GM19193 (cell line): Measurements from ENCODE around the gene GALNT9.

Source experiments
- POLR2A ChIP-seq: IDR thresholded peaks from 4 replicates; pipeline ENCODE4 v1.6.1; 2011; ENCODE audit not compliant: insufficient read depth, insufficient read length; ENCODE audit errors: extremely low read depth

Gene GALNT9

DNA sequence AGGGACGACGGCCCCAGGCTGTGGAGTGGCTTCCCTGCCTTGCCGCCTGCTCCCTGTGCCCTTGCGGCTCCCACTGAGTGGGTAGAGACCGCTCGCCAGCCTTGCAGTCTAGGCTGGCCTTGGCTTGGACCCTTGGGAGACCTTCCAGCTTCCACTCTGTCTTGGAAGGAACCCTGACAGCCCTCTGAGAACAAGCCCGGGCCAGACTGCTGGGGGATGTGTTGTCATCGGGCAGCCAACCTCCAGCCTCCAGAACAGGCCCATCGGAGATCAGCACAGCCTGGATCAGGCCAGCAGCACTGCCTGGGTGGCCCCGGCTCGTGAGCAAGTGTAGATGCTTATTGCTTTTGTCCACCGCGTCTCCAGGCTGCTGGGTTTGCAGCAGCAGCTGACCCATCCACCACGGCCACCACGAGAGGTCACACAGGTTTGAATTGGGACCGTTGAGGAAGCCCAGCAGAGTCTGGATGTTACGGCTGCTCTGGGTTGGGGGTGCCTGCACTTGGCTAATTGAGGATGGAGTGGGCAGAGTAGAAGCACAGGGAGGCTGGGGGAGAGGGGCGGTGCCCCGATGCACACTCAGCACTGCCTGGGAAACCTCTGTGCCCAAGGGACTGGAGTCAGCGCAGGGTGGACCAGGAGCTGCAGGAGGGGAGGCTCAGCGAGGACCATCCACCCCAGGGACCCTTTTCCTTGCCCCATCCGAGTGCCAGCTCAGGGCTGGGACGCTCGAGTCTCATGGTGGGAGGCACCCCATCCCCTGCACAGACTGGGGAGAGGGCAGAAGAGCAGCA lies 129.7 kb downstream of the GALNT9 start:
- no peak for TF ChIP-seq POLR2A

DNA sequence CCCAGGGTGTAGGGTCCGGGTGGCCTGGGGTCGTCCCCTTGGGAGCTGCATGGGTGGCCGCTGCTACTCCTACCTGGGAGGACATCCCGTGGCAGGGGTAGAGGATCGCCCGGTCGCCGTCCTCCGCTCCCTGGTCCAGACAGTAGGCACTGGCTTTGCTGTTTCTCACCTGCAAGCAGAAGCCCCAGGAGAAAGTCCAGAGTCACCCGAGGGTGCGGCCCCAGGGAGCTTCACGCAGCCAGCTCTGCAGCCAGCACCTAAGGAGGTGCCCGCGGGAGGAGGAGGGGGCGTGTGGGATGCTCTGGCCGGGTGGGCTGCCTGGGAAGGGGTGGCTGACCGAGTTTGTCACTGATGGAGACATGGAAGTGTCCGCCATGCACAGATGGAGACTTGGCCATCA lies 130.3 kb downstream of the GALNT9 start:
- TF ChIP-seq POLR2A: no peak

DNA sequence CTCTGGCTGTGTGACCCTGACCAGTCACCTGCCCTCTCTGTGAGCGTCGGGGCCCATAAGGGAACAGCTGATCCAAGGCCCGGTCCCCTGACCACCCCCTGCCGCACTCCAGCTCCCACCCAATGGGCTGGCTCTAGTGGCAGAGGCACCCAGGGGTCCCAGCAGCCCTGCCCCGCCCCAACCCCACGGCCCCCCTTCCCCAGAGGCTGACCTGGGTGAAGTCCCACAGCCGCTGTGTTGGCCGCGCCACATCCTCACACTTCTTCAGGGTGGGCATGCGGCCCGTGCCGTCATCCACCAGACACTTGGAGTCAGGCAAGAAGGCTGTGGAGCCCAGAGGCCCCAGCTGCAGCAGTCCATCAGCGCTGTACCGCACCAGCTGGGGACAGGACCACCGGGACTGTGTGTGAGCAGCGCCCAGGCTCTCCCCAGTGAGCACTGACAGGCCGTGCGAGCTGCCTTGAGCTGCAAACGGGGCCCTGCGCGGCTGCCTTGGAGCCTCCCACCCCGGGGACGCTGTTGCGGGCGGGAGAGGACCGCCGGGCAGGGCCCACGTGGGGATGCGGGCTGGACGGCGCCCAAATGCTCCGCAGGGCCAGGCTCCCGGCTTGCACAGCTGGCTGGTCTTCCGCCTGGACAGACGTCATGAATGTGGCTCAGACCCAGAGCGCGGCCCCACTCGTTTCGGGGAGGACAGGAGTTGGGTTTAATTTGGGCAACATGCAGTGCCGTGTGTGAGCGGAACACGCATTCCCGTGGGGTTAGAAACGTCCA lies 131.6 kb downstream of the GALNT9 start:
- no peak for TF ChIP-seq POLR2A

DNA sequence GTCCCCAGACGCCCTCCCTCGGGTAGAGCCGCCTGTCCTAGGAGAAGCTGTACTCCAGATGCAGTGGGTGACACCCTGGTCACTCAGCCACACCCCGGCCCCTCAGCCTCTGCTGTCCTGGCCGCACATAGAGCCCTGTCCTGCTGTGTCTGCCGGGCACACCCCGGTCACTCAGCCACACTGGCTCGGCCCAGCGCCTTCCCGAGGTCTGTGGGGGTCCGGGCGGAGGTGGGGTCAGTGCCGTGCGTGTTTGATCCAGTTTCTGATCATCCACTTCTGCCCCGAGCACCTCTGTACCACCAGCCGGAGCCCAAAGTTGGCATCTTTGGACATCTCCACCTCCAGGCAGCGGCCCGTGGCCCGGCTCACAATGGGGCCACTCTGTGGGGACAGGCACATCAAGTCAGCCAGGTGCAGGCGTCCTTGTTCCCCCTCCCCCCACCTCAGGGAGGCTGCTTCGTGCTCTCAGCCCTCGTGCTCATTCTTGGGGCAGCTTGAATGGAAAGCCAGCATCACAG lies 132.5 kb downstream of the GALNT9 start:
- TF ChIP-seq POLR2A: no peak

DNA sequence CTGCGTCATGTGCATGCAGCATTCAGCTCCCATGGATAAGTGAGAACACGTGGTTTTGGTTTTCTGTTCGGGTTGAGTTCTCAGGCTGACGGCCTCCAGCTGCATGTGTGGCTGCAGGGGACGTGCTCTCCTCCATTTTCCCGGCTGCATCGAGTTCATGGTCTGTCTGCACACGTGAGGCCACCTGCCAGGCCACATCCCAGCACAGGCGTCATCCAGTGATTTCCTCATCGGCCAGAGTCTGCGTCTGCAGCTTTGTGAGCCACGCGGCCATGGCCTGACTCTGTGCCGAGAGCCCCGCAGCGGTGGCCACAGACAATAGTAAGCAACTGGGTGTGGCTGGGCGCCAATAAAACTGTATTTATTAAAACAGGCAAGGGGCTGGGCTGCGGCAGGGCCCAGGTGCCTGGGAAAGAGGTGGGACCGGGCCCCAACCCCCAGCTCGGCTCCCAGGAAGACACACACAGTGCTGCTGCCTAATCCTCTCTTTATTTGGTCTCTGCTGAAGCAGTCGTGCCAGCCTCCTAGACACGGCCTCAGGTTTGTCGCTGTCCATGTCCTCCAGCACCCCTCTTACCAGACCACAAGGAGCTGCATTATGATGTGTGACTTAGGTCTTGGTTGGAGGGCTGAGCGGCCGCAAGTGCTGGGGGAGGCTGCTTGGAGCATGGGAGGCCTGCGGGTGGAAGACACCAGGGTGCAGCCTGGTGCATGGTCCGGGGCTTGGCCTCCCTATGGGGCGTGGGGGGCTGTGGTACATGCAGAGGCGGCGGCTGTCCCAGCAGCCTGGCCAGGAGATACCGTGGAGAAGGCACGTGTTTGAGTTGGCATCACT lies 133.1 kb downstream of the GALNT9 start:
- TF ChIP-seq POLR2A: no peak

DNA sequence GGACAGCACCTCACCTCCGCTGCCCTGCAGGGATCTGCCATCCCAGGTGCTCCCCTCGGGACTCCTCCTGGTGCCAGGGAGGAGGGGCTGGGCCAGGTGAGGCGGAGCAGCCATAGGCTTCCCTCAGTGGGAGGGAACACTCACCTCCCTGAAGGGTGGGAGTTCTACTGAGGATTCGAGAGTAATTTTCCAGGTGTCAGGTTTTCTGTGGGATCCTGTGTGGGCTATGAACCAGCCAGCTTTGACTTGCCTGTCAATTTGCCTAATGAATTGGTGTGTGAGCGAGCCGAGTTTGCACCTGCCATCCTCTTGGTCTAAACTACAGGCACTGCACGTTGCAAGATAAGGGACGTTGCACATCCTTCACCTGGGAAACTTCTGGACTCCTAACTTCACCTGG lies 134.8 kb downstream of the GALNT9 start:
- no peak for TF ChIP-seq POLR2A

DNA sequence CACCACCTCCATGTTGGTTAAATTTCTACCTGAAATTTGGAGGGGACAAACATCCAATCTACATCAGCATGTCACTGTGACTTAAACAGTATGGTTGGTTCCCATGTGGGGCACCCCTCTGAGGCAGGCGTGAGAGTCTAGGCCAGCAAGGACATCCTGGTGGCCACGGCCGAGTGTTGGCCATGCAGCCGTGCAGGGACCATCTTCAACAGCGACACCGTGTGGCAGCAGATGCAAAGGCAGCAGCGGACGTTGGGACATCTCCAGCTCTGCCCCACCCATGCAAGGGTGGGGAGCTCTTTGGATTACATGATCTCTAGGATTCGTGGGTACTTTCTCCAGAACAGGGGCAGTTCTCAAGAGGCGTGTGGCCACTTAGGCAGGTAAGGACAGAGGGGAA lies 135.3 kb downstream of the GALNT9 start:
- TF ChIP-seq POLR2A: no peak

DNA sequence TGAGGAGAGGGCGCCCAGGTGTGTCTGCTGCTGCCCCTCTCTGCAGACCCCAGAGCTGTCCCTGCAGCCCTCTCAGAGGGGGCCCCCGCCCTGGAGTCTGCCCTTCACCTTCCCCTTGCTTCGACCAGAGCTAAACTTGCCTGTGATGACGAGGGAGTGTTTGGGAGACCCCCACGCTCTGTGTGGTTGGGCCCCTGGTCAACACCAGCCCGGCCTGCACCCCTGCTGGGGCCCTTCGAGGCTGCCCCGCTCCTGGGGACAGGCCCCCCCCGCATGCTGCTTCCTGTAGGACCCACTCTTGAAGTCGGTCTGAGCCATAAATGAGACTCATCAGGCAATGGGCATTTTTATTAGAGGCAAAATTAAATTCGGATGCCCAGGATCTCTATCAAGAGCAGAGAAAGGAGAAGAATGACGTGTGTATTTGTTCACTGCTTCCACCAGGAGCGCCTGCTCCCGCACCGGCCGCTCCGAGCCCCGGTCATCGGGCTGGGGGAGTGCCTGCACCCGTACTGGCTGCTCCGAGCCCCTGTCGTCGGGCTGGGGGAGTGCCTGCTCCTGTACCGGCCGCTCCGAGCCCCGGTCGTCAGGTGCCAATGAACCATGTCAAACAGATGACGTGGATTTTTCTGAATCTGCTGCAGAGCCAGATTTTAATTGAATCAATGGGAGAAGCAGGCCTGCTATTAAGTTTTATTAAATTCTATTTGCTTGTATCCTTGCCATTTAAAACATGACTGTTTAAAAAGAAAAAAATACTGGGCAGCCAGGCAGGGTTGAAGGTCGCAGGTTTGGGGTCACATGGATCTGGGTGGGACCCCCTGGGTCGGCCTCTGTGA lies 137.5 kb downstream of the GALNT9 start:
- no peak for TF ChIP-seq POLR2A

DNA sequence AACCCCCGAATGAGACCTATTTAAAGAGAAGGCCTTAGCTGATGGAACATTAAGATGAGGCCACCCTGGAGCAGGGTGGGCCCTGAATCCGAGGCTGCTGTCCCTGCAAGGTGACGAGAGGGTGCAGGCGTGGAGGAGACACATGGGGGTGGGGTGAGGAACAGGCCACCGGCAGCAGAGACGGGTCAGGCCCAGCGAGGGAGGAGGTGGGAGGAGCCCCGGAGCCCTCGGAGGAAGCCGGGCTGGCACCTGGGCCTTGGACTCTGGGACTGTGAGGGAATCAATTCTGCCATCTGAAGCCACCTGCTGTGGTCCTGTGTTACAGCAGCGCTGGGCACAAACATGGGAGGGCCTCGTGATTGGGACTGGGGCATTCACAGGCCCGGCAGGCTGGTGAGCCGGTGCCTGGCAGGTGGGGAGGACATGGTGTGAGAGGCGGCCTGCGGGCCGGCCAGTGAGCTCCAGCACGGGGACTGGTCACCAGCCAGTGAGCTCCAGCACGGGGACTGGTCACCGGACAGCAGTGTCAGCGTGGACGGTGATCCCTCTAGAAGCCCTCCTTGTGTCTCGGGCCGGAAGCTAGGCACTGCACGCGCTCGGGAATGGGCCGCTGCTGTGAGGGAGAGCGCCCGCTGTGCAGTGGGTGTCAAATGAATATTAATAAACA lies 138.4 kb downstream of the GALNT9 start:
- TF ChIP-seq POLR2A: no peak

DNA sequence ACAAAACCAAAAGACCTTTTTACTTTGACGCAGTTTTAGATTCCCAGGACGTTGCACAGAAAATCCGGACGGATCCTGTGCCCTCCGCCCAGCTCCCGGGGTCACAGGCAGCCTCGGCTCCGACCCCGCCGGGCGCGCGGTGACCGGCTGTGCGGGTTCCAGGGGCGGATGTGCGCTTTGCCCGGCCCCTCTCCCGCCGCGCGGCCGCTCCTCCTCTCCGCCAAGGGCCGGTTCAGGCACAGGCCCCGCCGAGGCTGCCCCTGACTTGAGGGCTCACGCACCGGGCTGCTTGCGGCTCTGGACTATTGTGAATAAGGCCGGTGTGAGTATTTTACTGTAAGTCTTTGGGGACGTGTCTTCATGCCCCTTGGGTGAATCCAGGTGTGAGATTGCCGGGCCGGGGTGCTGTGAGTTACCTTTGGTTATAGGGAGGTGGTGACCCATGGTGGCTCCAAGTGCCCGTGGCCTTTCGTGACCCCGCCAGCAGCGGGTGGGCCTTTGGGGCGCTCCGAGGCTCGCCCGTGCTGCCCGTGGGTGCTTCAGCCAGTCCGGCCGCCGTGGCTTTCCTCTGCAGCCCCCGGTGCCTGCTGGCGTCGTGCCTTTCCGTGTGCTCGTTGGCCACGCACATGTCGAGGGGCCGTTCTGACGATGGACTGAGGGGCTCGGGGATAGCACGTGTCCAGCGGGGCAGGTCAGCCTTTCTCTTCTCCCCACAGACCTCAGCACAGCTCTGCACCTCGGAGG lies 139.2 kb downstream of the GALNT9 start:
- no peak for TF ChIP-seq POLR2A

DNA sequence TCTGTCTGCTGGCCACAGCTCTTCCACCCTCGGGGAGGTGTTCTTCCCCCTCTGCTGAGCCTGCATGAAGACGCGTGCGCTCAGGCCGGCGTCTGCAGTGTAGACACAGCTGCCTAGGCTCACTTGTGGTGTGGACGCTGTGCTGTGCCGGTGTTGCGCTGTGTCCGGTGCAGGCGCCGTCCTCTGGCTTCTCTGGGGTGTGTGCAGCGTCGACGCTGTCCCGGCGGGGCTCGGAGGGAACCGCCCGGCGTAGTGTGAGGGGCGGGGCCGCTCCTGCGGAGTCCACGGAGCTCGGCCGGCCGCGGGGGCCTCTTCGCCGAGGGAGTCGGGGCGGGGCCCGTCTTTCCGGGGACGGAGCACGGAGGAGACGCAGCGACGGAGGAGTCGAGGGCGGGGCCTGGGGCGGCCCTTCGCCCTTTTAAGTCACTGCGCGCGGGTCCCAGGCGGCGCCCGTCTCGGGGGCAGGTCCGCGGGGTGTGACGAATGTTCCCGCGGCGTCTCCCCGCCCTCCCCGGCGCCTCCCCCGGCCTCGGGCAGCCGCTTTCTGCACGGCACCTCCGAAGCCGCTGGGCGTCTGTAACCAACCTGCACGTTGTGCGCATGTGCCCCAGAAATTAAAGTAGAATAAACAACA lies 139.9 kb downstream of the GALNT9 start:
- TF ChIP-seq POLR2A: no peak

DNA sequence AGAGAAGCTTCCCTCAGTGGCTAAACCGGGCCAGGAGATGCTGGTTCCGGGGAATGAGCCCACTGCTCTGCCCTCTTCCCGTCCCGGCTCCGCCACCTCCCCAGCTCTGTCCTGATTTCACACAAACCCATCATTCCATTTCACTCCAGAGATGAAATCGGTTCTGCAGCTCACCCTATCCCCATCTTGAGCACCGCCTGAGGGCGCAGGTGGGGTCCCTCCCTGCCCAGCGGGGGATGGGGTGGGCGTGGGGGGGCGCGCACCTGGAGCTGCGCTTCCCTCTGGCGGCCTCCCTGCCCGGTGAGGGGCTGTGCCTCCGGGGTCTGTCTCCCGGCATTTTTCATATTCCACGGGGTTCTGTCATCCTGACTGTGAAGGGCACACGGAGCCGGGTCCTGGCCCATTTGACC lies 140.5 kb downstream of the GALNT9 start:
- TF ChIP-seq POLR2A: no peak
